Liver (tissue), 9 donors: Measurements from ENCODE around the gene KRTAP27-1. TPM values are rescaled to one million over a fixed set of nuclear protein-coding genes. Genes with fewer than 3 reads are reported as not detected.

Source experiments
- DNase-seq: peaks from one replicate; pipeline ENCODE4 v3.0.0-alpha.2; 2017; ENCODE audit warnings: low spot score
- H3K27ac ChIP-seq, 2 donors: one replicate each; pipeline ENCODE4 v1.7.0; 2013; ENCODE audit warnings: inconsistent platforms in 2 of 2, low read length in 2 of 2, control low read depth in 1 of 2, low read depth in 1 of 2, mild to moderate bottlenecking in 1 of 2
- H3K27me3 ChIP-seq, 4 donors: one replicate each; pipeline versions ENCODE4 v1.6.1 to v1.7.0; 2013; ENCODE audit warnings: low read length in 3 of 4, inconsistent platforms in 1 of 4, mild to moderate bottlenecking in 1 of 4, moderate library complexity in 1 of 4; ENCODE audit not compliant: control insufficient read depth in 4 of 4, insufficient read depth in 4 of 4
- H3K36me3 ChIP-seq, 4 donors: one replicate each; pipeline versions ENCODE4 v1.6.1 to v1.7.0; 2013; ENCODE audit warnings: low read length in 3 of 4, mild to moderate bottlenecking in 3 of 4, low read depth in 1 of 4, moderate library complexity in 1 of 4; ENCODE audit not compliant: control insufficient read depth in 4 of 4, insufficient read depth in 3 of 4
- H3K4me1 ChIP-seq, 4 donors: one replicate each; pipeline versions ENCODE4 v1.6.1 to v1.7.0; 2013; ENCODE audit warnings: low read length in 3 of 4, mild to moderate bottlenecking in 3 of 4, moderate library complexity in 1 of 4; ENCODE audit not compliant: control insufficient read depth in 4 of 4, insufficient read depth in 4 of 4
- H3K4me3 ChIP-seq, 3 donors: one replicate each; pipeline versions ENCODE4 v1.6.1 to v1.7.0; 2013; ENCODE audit warnings: low read length in 3 of 3, control low read depth in 1 of 3, low read depth in 1 of 3, mild to moderate bottlenecking in 1 of 3
- H3K9ac ChIP-seq, 2 donors: one replicate each; pipeline ENCODE4 v1.7.0; 2013; ENCODE audit warnings: low read length in 2 of 2, mild to moderate bottlenecking in 2 of 2, moderate library complexity in 2 of 2, control low read depth in 1 of 2, low read depth in 1 of 2
- H3K9me3 ChIP-seq, 4 donors: one replicate each; pipeline versions ENCODE4 v1.6.1 to v1.7.0; 2013; ENCODE audit warnings: low read length in 3 of 4; ENCODE audit not compliant: control insufficient read depth in 4 of 4
- EGR1 ChIP-seq, 2 donors: IDR thresholded peaks; 2 replicates each; pipeline ENCODE4 v1.6.1; 2016 to 2018; ENCODE audit warnings: antibody characterized with exemption in 2 of 2, low read depth in 2 of 2
- FOXA1 ChIP-seq: IDR thresholded peaks from 2 replicates; pipeline ENCODE4 v1.6.1; 2016; ENCODE audit warnings: antibody characterized with exemption
- FOXA2 ChIP-seq: IDR thresholded peaks from 2 replicates; pipeline ENCODE4 v1.6.1; 2016; ENCODE audit warnings: antibody characterized with exemption
- GABPA ChIP-seq, 2 donors: IDR thresholded peaks in 1 of 2; conservative IDR thresholded peaks in 1 of 2; 2 replicates each; pipeline ENCODE4 v1.6.1; 2016; ENCODE audit warnings: antibody characterized with exemption in 2 of 2, mild to moderate bottlenecking in 1 of 2, moderate library complexity in 1 of 2
- HNF4A ChIP-seq, 2 donors: conservative IDR thresholded peaks; 2 replicates each; pipeline ENCODE4 v1.6.1; 2016; ENCODE audit warnings: antibody characterized with exemption in 2 of 2, mild to moderate bottlenecking in 2 of 2
- HNF4G ChIP-seq: IDR thresholded peaks from 2 replicates; pipeline ENCODE4 v1.6.1; 2016; ENCODE audit warnings: antibody characterized with exemption
- JUND ChIP-seq, 2 donors: IDR thresholded peaks; 2 replicates each; pipeline ENCODE4 v1.6.1; 2016; ENCODE audit warnings: antibody characterized with exemption in 2 of 2
- NR2F2 ChIP-seq: IDR thresholded peaks from 2 replicates; pipeline ENCODE4 v1.6.1; 2016; ENCODE audit warnings: antibody characterized with exemption
- RAD21 ChIP-seq, 2 donors: IDR thresholded peaks; 2 replicates each; pipeline ENCODE4 v1.6.1; 2016; ENCODE audit warnings: antibody characterized with exemption in 2 of 2, mild to moderate bottlenecking in 2 of 2
- REST ChIP-seq: IDR thresholded peaks from 2 replicates; pipeline ENCODE4 v1.6.1; 2016; ENCODE audit warnings: antibody characterized with exemption, mild to moderate bottlenecking
- RXRA ChIP-seq, 2 donors: IDR thresholded peaks; 2 replicates each; pipeline ENCODE4 v1.6.1; 2017 to 2018; ENCODE audit warnings: antibody characterized with exemption in 2 of 2, mild to moderate bottlenecking in 1 of 2
- SP1 ChIP-seq: IDR thresholded peaks from 2 replicates; pipeline ENCODE4 v1.6.1; 2018; ENCODE audit warnings: antibody characterized with exemption, mild to moderate bottlenecking
- TAF1 ChIP-seq: conservative IDR thresholded peaks from 2 replicates; pipeline ENCODE4 v1.6.1; 2016; ENCODE audit warnings: antibody characterized with exemption, mild to moderate bottlenecking
- YY1 ChIP-seq: IDR thresholded peaks from 2 replicates; pipeline ENCODE4 v1.6.1; 2016; ENCODE audit warnings: antibody characterized with exemption, mild to moderate bottlenecking
- ZBTB33 ChIP-seq: IDR thresholded peaks from 2 replicates; pipeline ENCODE4 v1.6.1; 2016; ENCODE audit warnings: antibody characterized with exemption
- whole genome bisulfite sequencing: extraction: QIAGEN DNeasy Blood & Tissue Kit; methylation state at CpG from one replicate; pipeline ENCODE4 v1.1.7; 2013; 5-methylcytosine and 5-hydroxymethylcytosine counted together
- polyA plus RNA-seq, 2 donors: library from polyadenylated mRNA; stranded (reverse) in 1 of 2; unstranded in 1 of 2; fragments of 200-250 nt in 1 of 2; fragments of >200 nt in 1 of 2; fragmentation: Nextera tagmentation in 1 of 2; extraction: Ambion mirVana in 1 of 2; gene quantifications; one replicate each; pipeline versions ENCODE4 v1.2.1 to v1.2.3, GENCODE V29; 2013 to 2015
- total RNA-seq, 2 donors: library from RNA; depleted of rRNA; stranded (reverse); fragments of >200 nt; gene quantifications; one replicate each; pipeline ENCODE4 v1.2.3, GENCODE V29; 2014
- TF ChIP-seq, protein P1 (sequence below): IDR thresholded peaks from 2 replicates; pipeline ENCODE4 v1.6.1; 2016; ENCODE audit warnings: antibody characterized with exemption
- TF ChIP-seq, protein P2 (sequence below): IDR thresholded peaks from 2 replicates; pipeline ENCODE4 v1.6.1; 2016; ENCODE audit warnings: antibody characterized with exemption
- TF ChIP-seq, protein P3 (sequence below): fragments of 150-350 bp; IDR thresholded peaks from 2 replicates; pipeline ENCODE4 v1.5.1; 2017; ENCODE audit warnings: improper control_type of control experiment, low read depth, low read length; ENCODE audit not compliant: missing input control
- donor health status: healthy.
- donor health status: healthy.
- donor health status: healthy.
- donor health status: healthy.
- donor health status: healthy.

KRTAP27-1 gene
- not detected for total RNA-seq
- not detected for polyA plus RNA-seq

GRCh38 chr21:30337276-30337744, at the start of gene KRTAP27-1:
KRTAP27-1 (minus strand) TSS chr21:30337694; CDS start chr21:30337668, 26 bp downstream.
- 78% methylated on average over 6 of the region's 6 CpGs for WGBS
- Histone ChIP-seq H3K9me3 (no peaks in the 10 kb centered on the region), H3K4me3 (no peak within 1 kb of the TSS), H3K27me3 (peaks cover 0 to 3% (median 0%) of the 10 kb centered on the region in 4 donors), H3K27ac (no peak within 1 kb of the TSS), H3K9ac (no peak within 1 kb of the TSS), H3K36me3 (no peaks in the 10 kb centered on the region), H3K4me1 (no peaks in the 10 kb centered on the region)
- DNase-seq = no peak
- TF ChIP-seq HNF4A (conservative IDR thresholded peaks at IDR 0.05) (no peak), TAF1 (no peak), FOXA1 (no peak), EGR1 (IDR thresholded peaks at IDR 0.05; ENCODE audit: low read depth in 2 of 2) (no peak), ZBTB33 (no peak), REST (no peak)
- TF ChIP-seq, protein P1, sequence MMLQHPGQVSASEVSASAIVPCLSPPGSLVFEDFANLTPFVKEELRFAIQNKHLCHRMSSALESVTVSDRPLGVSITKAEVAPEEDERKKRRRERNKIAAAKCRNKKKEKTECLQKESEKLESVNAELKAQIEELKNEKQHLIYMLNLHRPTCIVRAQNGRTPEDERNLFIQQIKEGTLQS = no peak

GRCh38 chr21:30382201-30382600, 44.7 kb upstream of the KRTAP27-1 start:
- Histone ChIP-seq H3K9me3 (no peaks in the 10 kb centered on the region), H3K27me3 (peaks cover 0 to 4% (median 0%) of the 10 kb centered on the region in 4 donors), H3K4me1 (no peaks in the 10 kb centered on the region), H3K4me3 (no peak overlapping the region), H3K9ac (no peak overlapping the region), H3K27ac (no peak overlapping the region), H3K36me3 (no peaks in the 10 kb centered on the region)
- WGBS = 33% methylated on average over 1 of the region's 1 CpG
- DNase-seq = no peak
- TF ChIP-seq NR2F2 (no peak), RAD21 (IDR thresholded peaks at IDR 0.05) (no peak), REST (no peak), HNF4G (no peak), FOXA2 (no peak), SP1 (no peak), YY1 (no peak), JUND (IDR thresholded peaks at IDR 0.05) (no peak), GABPA (IDR thresholded peaks at IDR 0.05 in 1 of 2, conservative IDR thresholded peaks at IDR 0.05 in 1 of 2) (no peak), FOXA1 (no peak), RXRA (IDR thresholded peaks at IDR 0.05) (no peak), ZBTB33 (no peak), EGR1 (IDR thresholded peaks at IDR 0.05; ENCODE audit: low read depth in 2 of 2) (no peak), TAF1 (no peak), HNF4A (conservative IDR thresholded peaks at IDR 0.05) (no peak)
- TF ChIP-seq, protein P2, sequence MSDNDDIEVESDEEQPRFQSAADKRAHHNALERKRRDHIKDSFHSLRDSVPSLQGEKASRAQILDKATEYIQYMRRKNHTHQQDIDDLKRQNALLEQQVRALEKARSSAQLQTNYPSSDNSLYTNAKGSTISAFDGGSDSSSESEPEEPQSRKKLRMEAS = no peak
- TF ChIP-seq, protein P3, sequence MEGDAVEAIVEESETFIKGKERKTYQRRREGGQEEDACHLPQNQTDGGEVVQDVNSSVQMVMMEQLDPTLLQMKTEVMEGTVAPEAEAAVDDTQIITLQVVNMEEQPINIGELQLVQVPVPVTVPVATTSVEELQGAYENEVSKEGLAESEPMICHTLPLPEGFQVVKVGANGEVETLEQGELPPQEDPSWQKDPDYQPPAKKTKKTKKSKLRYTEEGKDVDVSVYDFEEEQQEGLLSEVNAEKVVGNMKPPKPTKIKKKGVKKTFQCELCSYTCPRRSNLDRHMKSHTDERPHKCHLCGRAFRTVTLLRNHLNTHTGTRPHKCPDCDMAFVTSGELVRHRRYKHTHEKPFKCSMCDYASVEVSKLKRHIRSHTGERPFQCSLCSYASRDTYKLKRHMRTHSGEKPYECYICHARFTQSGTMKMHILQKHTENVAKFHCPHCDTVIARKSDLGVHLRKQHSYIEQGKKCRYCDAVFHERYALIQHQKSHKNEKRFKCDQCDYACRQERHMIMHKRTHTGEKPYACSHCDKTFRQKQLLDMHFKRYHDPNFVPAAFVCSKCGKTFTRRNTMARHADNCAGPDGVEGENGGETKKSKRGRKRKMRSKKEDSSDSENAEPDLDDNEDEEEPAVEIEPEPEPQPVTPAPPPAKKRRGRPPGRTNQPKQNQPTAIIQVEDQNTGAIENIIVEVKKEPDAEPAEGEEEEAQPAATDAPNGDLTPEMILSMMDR = no peak
- TF ChIP-seq, protein P1 = no peak
